OCI-M2 (cell line): ENCODE data around the gene TAS2R19.

Experiments
- DNase-seq: peaks from one replicate; lab custom pipeline; 2025; ENCODE audit not compliant: unreplicated experiment; lab: John Stamatoyannopoulos, UW

TAS2R19 gene

DNA sequence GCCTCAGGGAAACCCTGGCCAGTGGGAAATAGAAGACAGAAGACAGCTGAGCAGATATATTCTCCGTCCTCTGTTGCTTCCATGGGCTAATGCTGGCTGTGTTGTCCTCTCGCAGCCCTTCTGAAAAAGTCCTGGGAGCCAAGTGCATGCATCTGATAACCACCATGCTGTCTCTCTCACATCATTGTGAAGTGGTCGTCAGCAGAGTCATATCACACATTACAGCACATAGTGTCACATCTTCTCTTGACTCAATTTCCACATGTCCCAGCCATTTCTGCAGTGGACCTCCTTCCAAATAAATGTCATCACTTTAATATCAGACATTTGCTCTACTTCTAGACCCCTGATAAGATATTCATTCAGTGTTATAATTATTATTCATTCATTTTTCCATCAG is 28.1 kb downstream of the TAS2R19 start:
- DNase-seq: no peak

DNA sequence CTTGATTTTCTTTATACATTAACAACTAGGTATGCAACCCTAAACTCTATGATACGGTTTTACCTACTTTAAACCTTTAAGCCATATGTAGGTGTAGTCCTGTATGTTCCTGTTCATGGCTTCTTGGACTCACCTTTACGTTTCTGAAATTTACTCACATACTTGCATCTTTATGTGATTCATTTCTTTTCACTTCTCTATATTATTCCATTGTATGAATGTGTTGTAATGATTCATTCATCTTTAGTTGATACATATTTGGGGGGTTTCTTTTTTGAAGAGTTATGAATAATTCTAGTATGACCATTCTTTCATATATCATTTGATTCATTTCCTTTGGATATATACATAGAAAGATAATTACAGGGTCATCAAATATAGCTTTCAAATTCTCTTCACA is 33.3 kb downstream of the TAS2R19 start:
- DNase-seq: no peak

DNA sequence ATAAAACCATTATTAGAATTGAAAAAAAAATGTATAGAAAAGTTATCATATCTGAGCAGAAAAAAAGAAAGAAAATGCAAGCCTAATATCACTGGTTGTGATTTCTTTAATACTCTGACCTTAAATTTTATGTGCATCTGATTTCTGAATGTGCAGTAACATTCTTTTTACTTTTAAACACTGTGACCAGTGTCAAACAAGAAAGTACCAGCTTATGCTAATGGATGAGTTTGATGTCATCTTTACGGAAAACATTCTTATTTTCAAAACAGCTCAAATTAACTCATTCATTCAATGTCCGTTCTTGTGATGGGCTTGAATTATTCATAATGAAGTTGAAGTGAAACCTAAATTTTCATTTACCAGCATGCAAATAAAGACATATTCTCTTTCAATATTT is 35.6 kb downstream of the TAS2R19 start, which contains the start of gene TAS2R50:
Gene TAS2R50 (minus strand): TSS at position 101 of the 400 bp plus-strand sequence. CDS start 52 bp downstream, at position 49.
- no peak for DNase-seq

- DNase-seq: no peak
These were observed 40.2 kb downstream of the TAS2R19 start for GRCh38 chr12:10982244-10982643.

GRCh38 chr12:10974965-10975364 is 47.5 kb downstream of the TAS2R19 start:
- DNase-seq: no peak
